Muscle layer of duodenum (tissue), 2 donors: ENCODE measurements around the gene NPAS3.

Experiments
- H3K27ac ChIP-seq: one replicate; pipeline ENCODE4 v1.7.0; 2013; ENCODE audit warnings: mild to moderate bottlenecking, low read length
- H3K27me3 ChIP-seq: one replicate; pipeline ENCODE4 v1.7.0; 2013; ENCODE audit warnings: low read depth, mild to moderate bottlenecking, control low read depth, low read length
- H3K36me3 ChIP-seq, 2 donors: one replicate each; pipeline ENCODE4 v1.7.0; 2013; ENCODE audit warnings: low read length in 2 of 2, control low read depth in 1 of 2, mild to moderate bottlenecking in 1 of 2; ENCODE audit not compliant: insufficient read depth in 2 of 2, control insufficient read depth in 1 of 2
- H3K4me1 ChIP-seq, 2 donors: one replicate each; pipeline ENCODE4 v1.7.0; 2013; ENCODE audit warnings: low read length in 2 of 2, mild to moderate bottlenecking in 2 of 2, control low read depth in 1 of 2, moderate library complexity in 1 of 2; ENCODE audit not compliant: insufficient read depth in 2 of 2, control insufficient read depth in 1 of 2
- H3K4me3 ChIP-seq, 2 donors: one replicate each; pipeline ENCODE4 v1.7.0; 2013; ENCODE audit warnings: low read length in 2 of 2, low read depth in 1 of 2, mild to moderate bottlenecking in 1 of 2
- H3K9me3 ChIP-seq, 2 donors: one replicate each; pipeline ENCODE4 v1.7.0; 2013; ENCODE audit warnings: low read length in 2 of 2, control low read depth in 1 of 2, mild to moderate bottlenecking in 1 of 2; ENCODE audit not compliant: control insufficient read depth in 1 of 2
- donor health status: healthy.

NPAS3 gene

GRCh38 chr14:33716921-33717320 is 778.2 kb downstream of the NPAS3 start:
- Histone ChIP-seq H3K4me3 (no peak overlapping the region), H3K4me1 (no peaks in the 10 kb centered on the region), H3K36me3 (no peaks in the 10 kb centered on the region), H3K27ac (no peak overlapping the region), H3K27me3 (no peaks in the 10 kb centered on the region), H3K9me3 (no peaks in the 10 kb centered on the region)

GRCh38 chr14:33717866-33718265 is 779.2 kb downstream of the NPAS3 start:
- H3K36me3 ChIP-seq: no peaks in the 10 kb centered on the region
- no peak overlapping the region for H3K4me3 ChIP-seq
- H3K27me3 ChIP-seq: no peaks in the 10 kb centered on the region
- H3K9me3 ChIP-seq: no peaks in the 10 kb centered on the region
- no peak overlapping the region for H3K27ac ChIP-seq
- H3K4me1 ChIP-seq: no peaks in the 10 kb centered on the region

GRCh38 chr14:33720284-33720787 is 781.7 kb downstream of the NPAS3 start:
- Histone ChIP-seq H3K27ac (no peak overlapping the region), H3K4me1 (no peaks in the 10 kb centered on the region), H3K9me3 (no peaks in the 10 kb centered on the region), H3K27me3 (no peaks in the 10 kb centered on the region), H3K36me3 (no peaks in the 10 kb centered on the region), H3K4me3 (no peak overlapping the region)

GRCh38 chr14:33726685-33727084 is 788.0 kb downstream of the NPAS3 start:
- no peak overlapping the region for H3K27ac ChIP-seq
- H3K27me3 ChIP-seq: no peaks in the 10 kb centered on the region
- H3K9me3 ChIP-seq: no peaks in the 10 kb centered on the region
- no peaks in the 10 kb centered on the region for H3K36me3 ChIP-seq
- H3K4me1 ChIP-seq: no peaks in the 10 kb centered on the region
- H3K4me3 ChIP-seq: no peak overlapping the region

GRCh38 chr14:33727606-33728005 is 788.9 kb downstream of the NPAS3 start:
- Histone ChIP-seq H3K9me3 (no peaks in the 10 kb centered on the region), H3K27ac (no peak overlapping the region), H3K4me3 (no peak overlapping the region), H3K27me3 (no peaks in the 10 kb centered on the region), H3K36me3 (no peaks in the 10 kb centered on the region), H3K4me1 (no peaks in the 10 kb centered on the region)

GRCh38 chr14:33728010-33728498 is 789.4 kb downstream of the NPAS3 start:
- Histone ChIP-seq H3K4me1 (no peaks in the 10 kb centered on the region), H3K4me3 (no peak overlapping the region), H3K27me3 (no peaks in the 10 kb centered on the region), H3K36me3 (no peaks in the 10 kb centered on the region), H3K9me3 (no peaks in the 10 kb centered on the region), H3K27ac (no peak overlapping the region)

- Histone ChIP-seq H3K4me3 (no peak overlapping the region), H3K36me3 (no peaks in the 10 kb centered on the region), H3K27ac (no peak overlapping the region), H3K9me3 (no peaks in the 10 kb centered on the region), H3K4me1 (no peaks in the 10 kb centered on the region), H3K27me3 (no peaks in the 10 kb centered on the region)
Measured at GRCh38 chr14:33730156-33730555, 791.5 kb downstream of the NPAS3 start.

- H3K9me3 ChIP-seq: no peaks in the 10 kb centered on the region
- H3K4me1 ChIP-seq: no peaks in the 10 kb centered on the region
- no peak overlapping the region for H3K4me3 ChIP-seq
- no peaks in the 10 kb centered on the region for H3K27me3 ChIP-seq
- no peaks in the 10 kb centered on the region for H3K36me3 ChIP-seq
- no peak overlapping the region for H3K27ac ChIP-seq
Measured at GRCh38 chr14:33732175-33732574, 793.5 kb downstream of the NPAS3 start.

- no peaks in the 10 kb centered on the region for H3K4me1 ChIP-seq
- H3K27ac ChIP-seq: no peak overlapping the region
- H3K36me3 ChIP-seq: no peaks in the 10 kb centered on the region
- no peaks in the 10 kb centered on the region for H3K9me3 ChIP-seq
- no peak overlapping the region for H3K4me3 ChIP-seq
- no peaks in the 10 kb centered on the region for H3K27me3 ChIP-seq
Measured at GRCh38 chr14:33733310-33733709, 794.6 kb downstream of the NPAS3 start.

GRCh38 chr14:33733721-33734120 is 795.0 kb downstream of the NPAS3 start:
- no peaks in the 10 kb centered on the region for H3K36me3 ChIP-seq

GRCh38 chr14:33734387-33734786 is 795.7 kb downstream of the NPAS3 start:
- Histone ChIP-seq H3K9me3 (no peaks in the 10 kb centered on the region), H3K4me3 (no peak overlapping the region), H3K4me1 (no peaks in the 10 kb centered on the region), H3K27me3 (no peaks in the 10 kb centered on the region), H3K36me3 (no peaks in the 10 kb centered on the region), H3K27ac (no peak overlapping the region)

More at GRCh38 chr14:33733721-33734120, 795.0 kb downstream of the NPAS3 start:
- H3K4me3 ChIP-seq: no peak overlapping the region
- no peak overlapping the region for H3K27ac ChIP-seq
- no peaks in the 10 kb centered on the region for H3K4me1 ChIP-seq
- no peaks in the 10 kb centered on the region for H3K9me3 ChIP-seq
- no peaks in the 10 kb centered on the region for H3K27me3 ChIP-seq

- no peak overlapping the region for H3K4me3 ChIP-seq
- no peak overlapping the region for H3K27ac ChIP-seq
- no peaks in the 10 kb centered on the region for H3K4me1 ChIP-seq
- H3K36me3 ChIP-seq: no peaks in the 10 kb centered on the region
- H3K27me3 ChIP-seq: no peaks in the 10 kb centered on the region
- H3K9me3 ChIP-seq: no peaks in the 10 kb centered on the region
Measured at GRCh38 chr14:33736299-33736825, 797.7 kb downstream of the NPAS3 start.
